ENCODE data around the gene NPY5R.

NPY5R gene

GRCh38 chr4:163395055-163395454 is 51.4 kb downstream of the NPY5R start:
- Histone ChIP-seq H3K9me3 (replicated peaks; ENCODE audit: insufficient read depth, low read length) (no peaks in the 10 kb centered on the region), H3K9ac (ENCODE audit: low read length) (no peak overlapping the region), H3K9me2 (replicated peaks; ENCODE audit: insufficient read depth, low read length) (no peaks in the 10 kb centered on the region), H3K27ac (ENCODE audit: low read length) (no peak overlapping the region), H3K79me2 (ENCODE audit: low read length) (no peaks in the 10 kb centered on the region), H3F3A (ENCODE audit: insufficient read depth, low read length) (no peaks in the 10 kb centered on the region), H3K4me1 (ENCODE audit: low read length) (no peaks in the 10 kb centered on the region), H2AFZ (ENCODE audit: low read length) (no peak overlapping the region), H3K27me3 (replicated peaks; ENCODE audit: insufficient read depth, low read length) (no peaks in the 10 kb centered on the region), H3K36me3 (replicated peaks; ENCODE audit: insufficient read depth, low read length) (no peaks in the 10 kb centered on the region), H3K4me2 (ENCODE audit: low read depth, low read length) (no peak overlapping the region), H3K4me3 (ENCODE audit: low read length) (no peak overlapping the region), H4K20me1 (ENCODE audit: insufficient read depth, low read length) (no peaks in the 10 kb centered on the region)
- TF ChIP-seq EZH2 (optimal IDR thresholded peaks at IDR 0.05; ENCODE audit: low read depth, low read length): no peak
- TF ChIP-seq CTCF (IDR thresholded peaks at IDR 0.05; ENCODE audit: low read length): no peak
- TF ChIP-seq EZH2phosphoT487 (IDR thresholded peaks at IDR 0.05; ENCODE audit: low read length): no peak
- no peak for DNase-seq

- peak; percentile 54 for DNase-seq
- Histone ChIP-seq H3K9me3 (replicated peaks; ENCODE audit: insufficient read depth, low read length) (no peaks in the 10 kb centered on the region), H2AFZ (ENCODE audit: low read length) (peak overlapping the region; percentile 86), H3F3A (ENCODE audit: insufficient read depth, low read length) (no peaks in the 10 kb centered on the region), H3K4me2 (ENCODE audit: low read depth, low read length) (peak overlapping the region; percentile 72), H3K27ac (ENCODE audit: low read length) (no peak overlapping the region), H3K36me3 (replicated peaks; ENCODE audit: insufficient read depth, low read length) (no peaks in the 10 kb centered on the region), H3K9me2 (replicated peaks; ENCODE audit: insufficient read depth, low read length) (no peaks in the 10 kb centered on the region), H3K4me3 (ENCODE audit: low read length) (peak overlapping the region; percentile 51), H4K20me1 (ENCODE audit: insufficient read depth, low read length) (no peaks in the 10 kb centered on the region), H3K27me3 (replicated peaks; ENCODE audit: insufficient read depth, low read length) (no peaks in the 10 kb centered on the region), H3K4me1 (ENCODE audit: low read length) (no peaks in the 10 kb centered on the region), H3K79me2 (ENCODE audit: low read length) (no peaks in the 10 kb centered on the region), H3K9ac (ENCODE audit: low read length) (peak overlapping the region; percentile 43; the same call in 1 of the 2 replicates)
- TF ChIP-seq EZH2phosphoT487 (IDR thresholded peaks at IDR 0.05; ENCODE audit: low read length) (no peak), EZH2 (optimal IDR thresholded peaks at IDR 0.05; ENCODE audit: low read depth, low read length) (no peak), CTCF (IDR thresholded peaks at IDR 0.05; ENCODE audit: low read length) (no peak)
These were observed 52.1 kb downstream of the NPY5R start for GRCh38 chr4:163395758-163396157.

- Histone ChIP-seq H3K9ac (ENCODE audit: low read length) (no peak overlapping the region), H3K36me3 (replicated peaks; ENCODE audit: insufficient read depth, low read length) (no peaks in the 10 kb centered on the region), H4K20me1 (ENCODE audit: insufficient read depth, low read length) (no peaks in the 10 kb centered on the region), H3K9me3 (replicated peaks; ENCODE audit: insufficient read depth, low read length) (no peaks in the 10 kb centered on the region), H3K4me3 (ENCODE audit: low read length) (no peak overlapping the region), H3K27me3 (replicated peaks; ENCODE audit: insufficient read depth, low read length) (no peaks in the 10 kb centered on the region), H3K9me2 (replicated peaks; ENCODE audit: insufficient read depth, low read length) (no peaks in the 10 kb centered on the region), H3F3A (ENCODE audit: insufficient read depth, low read length) (no peaks in the 10 kb centered on the region), H3K79me2 (ENCODE audit: low read length) (no peaks in the 10 kb centered on the region), H2AFZ (ENCODE audit: low read length) (no peak overlapping the region), H3K4me1 (ENCODE audit: low read length) (no peaks in the 10 kb centered on the region), H3K27ac (ENCODE audit: low read length) (no peak overlapping the region), H3K4me2 (ENCODE audit: low read depth, low read length) (no peak overlapping the region)
- no peak for DNase-seq
- TF ChIP-seq EZH2phosphoT487 (IDR thresholded peaks at IDR 0.05; ENCODE audit: low read length) (no peak), EZH2 (optimal IDR thresholded peaks at IDR 0.05; ENCODE audit: low read depth, low read length) (no peak), CTCF (IDR thresholded peaks at IDR 0.05; ENCODE audit: low read length) (no peak)
These were observed 54.5 kb downstream of the NPY5R start for GRCh38 chr4:163398238-163398637.
